SW 1271 (cell line): ENCODE data around the gene CNTRL.
A peak's percentile ranks its signal among the peaks of the same experiment; 100 is the strongest.

Source experiments
- DNase-seq, 2 experiments: peaks; one replicate each; lab custom pipeline; 2025; lab: John Stamatoyannopoulos, UW

The CNTRL gene

GRCh38 chr9:121204121-121204520 lies 129.4 kb downstream of the CNTRL start:
- no peak for DNase-seq

GRCh38 chr9:121204611-121205010 lies 129.9 kb downstream of the CNTRL start:
- no peak for DNase-seq

- DNase-seq: no peak
These were observed 132.0 kb downstream of the CNTRL start for GRCh38 chr9:121206516-121207370.

- no peak for DNase-seq
These were observed 132.7 kb downstream of the CNTRL start for GRCh38 chr9:121207371-121207940.

GRCh38 chr9:121210536-121210935 lies 135.8 kb downstream of the CNTRL start:
- DNase-seq: no peak

GRCh38 chr9:121213136-121213806 lies 138.5 kb downstream of the CNTRL start:
- peak; percentile 25 to 82 for DNase-seq

- DNase-seq: no peak
These were observed 139.2 kb downstream of the CNTRL start for GRCh38 chr9:121214005-121214404.

GRCh38 chr9:121216271-121216805 lies 141.6 kb downstream of the CNTRL start:
- no peak for DNase-seq

GRCh38 chr9:121217609-121218292 lies 143.0 kb downstream of the CNTRL start:
- no peak for DNase-seq

- DNase-seq: no peak
These were observed 143.7 kb downstream of the CNTRL start for GRCh38 chr9:121218357-121219027.

GRCh38 chr9:121219530-121219929 lies 144.8 kb downstream of the CNTRL start:
- DNase-seq: no peak

GRCh38 chr9:121220996-121221663 lies 146.4 kb downstream of the CNTRL start:
- DNase-seq: no peak

- DNase-seq: no peak
These were observed 146.9 kb downstream of the CNTRL start for GRCh38 chr9:121221664-121222055.

- peak in 1 of 2 experiments; percentile 75 for DNase-seq
These were observed 147.9 kb downstream of the CNTRL start for GRCh38 chr9:121222524-121223171.

GRCh38 chr9:121225240-121225639 lies 150.5 kb downstream of the CNTRL start:
- no peak for DNase-seq

GRCh38 chr9:121226175-121226574 lies 151.4 kb downstream of the CNTRL start:
- no peak for DNase-seq
